Mesendoderm (in vitro differentiated cells): ENCODE results near the gene FAAP20.

Experiments
- DNase-seq: peaks from one replicate; pipeline ENCODE4 v3.0.0; 2013
- H2AK5ac ChIP-seq: 2 replicates; pipeline ENCODE4 v1.6.1; 2013; ENCODE audit warnings: low read length, inconsistent platforms
- H2BK120ac ChIP-seq: 2 replicates; pipeline ENCODE4 v1.6.1; 2013; ENCODE audit warnings: low read depth, mild to moderate bottlenecking, low read length, moderate library complexity, mixed read lengths
- H2BK15ac ChIP-seq: replicated peaks from 2 replicates; pipeline ENCODE4 v1.6.1; 2013; ENCODE audit warnings: low read depth, mild to moderate bottlenecking, moderate library complexity
- H2BK5ac ChIP-seq: 2 replicates; pipeline ENCODE4 v1.6.1; 2013; ENCODE audit warnings: low read length, inconsistent platforms
- H3K18ac ChIP-seq: 2 replicates; pipeline ENCODE4 v1.6.1; 2013; ENCODE audit warnings: mild to moderate bottlenecking, low read length, mixed read lengths
- H3K23ac ChIP-seq: one replicate; pipeline ENCODE4 v1.6.1; 2013; ENCODE audit warnings: low read length
- H3K27ac ChIP-seq: 2 replicates; pipeline ENCODE4 v1.5.1; 2013; ENCODE audit warnings: low read depth, mild to moderate bottlenecking, inconsistent platforms, low read length, moderate library complexity
- H3K27me3 ChIP-seq: 2 replicates; pipeline ENCODE4 v1.6.1; 2013; ENCODE audit warnings: low read length, control low read depth, mild to moderate bottlenecking, inconsistent platforms; ENCODE audit not compliant: insufficient read depth, poor library complexity
- H3K36me3 ChIP-seq: 2 replicates; pipeline ENCODE4 v1.6.1; 2013; ENCODE audit warnings: low read length, inconsistent platforms; ENCODE audit not compliant: control insufficient read depth, insufficient read depth
- H3K4ac ChIP-seq: one replicate; pipeline ENCODE4 v1.6.1; 2013; ENCODE audit warnings: low read depth, mild to moderate bottlenecking, low read length, moderate library complexity
- H3K4me1 ChIP-seq: 2 replicates; pipeline ENCODE4 v1.6.1; 2013; ENCODE audit warnings: low read depth, low read length, inconsistent platforms; ENCODE audit not compliant: control insufficient read depth
- H3K4me2 ChIP-seq: 2 replicates; pipeline ENCODE4 v1.6.1; 2013; ENCODE audit warnings: low read length
- H3K4me3 ChIP-seq: 2 replicates; pipeline ENCODE4 v1.5.1; 2013; ENCODE audit warnings: mild to moderate bottlenecking, low read length
- H3K56ac ChIP-seq: one replicate; pipeline ENCODE4 v1.6.1; 2013; ENCODE audit warnings: low read length
- H3K79me1 ChIP-seq: 2 replicates; pipeline ENCODE4 v1.6.1; 2013; ENCODE audit warnings: low read length, inconsistent platforms
- H3K79me2 ChIP-seq: 2 replicates; pipeline ENCODE4 v1.6.1; 2013; ENCODE audit warnings: mild to moderate bottlenecking, low read length; ENCODE audit not compliant: control insufficient read depth, insufficient read depth
- H3K9ac ChIP-seq: 2 replicates; pipeline ENCODE4 v1.6.1; 2013; ENCODE audit warnings: low read length, inconsistent platforms
- H4K5ac ChIP-seq: one replicate; pipeline ENCODE4 v1.6.1; 2013; ENCODE audit warnings: low read length
- H4K8ac ChIP-seq: one replicate; pipeline ENCODE4 v1.6.1; 2013; ENCODE audit warnings: low read depth, mild to moderate bottlenecking, control low read depth, low read length, moderate library complexity
- WGBS: extraction: QIAGEN DNeasy Blood & Tissue Kit; methylation state at CpG from one replicate; pipeline ENCODE4 v1.1.7; 2013; ENCODE audit warnings: low lambda C conversion rate, missing lambda C conversion rate; ENCODE audit not compliant: insufficient coverage; ENCODE audit errors: extremely low coverage; 5-methylcytosine and 5-hydroxymethylcytosine counted together

FAAP20 gene

GRCh38 chr1:2239013-2239370 lies 44.4 kb upstream of the FAAP20 start:
- Histone ChIP-seq H3K79me2 (peaks cover 95% of the 10 kb centered on the region), H3K79me1 (peaks cover 21% of the 10 kb centered on the region), H2BK5ac (no peak overlapping the region), H3K23ac (no peak overlapping the region), H2BK120ac (no peak overlapping the region), H3K4me2 (no peak overlapping the region), H3K18ac (no peak overlapping the region), H3K27ac (no peak overlapping the region), H3K27me3 (no peaks in the 10 kb centered on the region), H2AK5ac (no peak overlapping the region), H3K56ac (no peak overlapping the region), H3K9ac (no peak overlapping the region), H3K4ac (no peak overlapping the region), H3K36me3 (peaks cover 5% of the 10 kb centered on the region), H2BK15ac (no peak overlapping the region), H4K8ac (no peak overlapping the region), H4K5ac (no peak overlapping the region), H3K4me1 (peaks cover 5% of the 10 kb centered on the region), H3K4me3 (no peak overlapping the region)
- DNase-seq = no peak
- WGBS = no CpG with 5 or more reads among the region's 6 CpGs

- no peak overlapping the region for H2BK15ac ChIP-seq
- no peak overlapping the region for H3K18ac ChIP-seq
- peaks cover 9% of the 10 kb centered on the region for H3K4me1 ChIP-seq
- no peak overlapping the region for H4K5ac ChIP-seq
- H3K79me1 ChIP-seq = peaks cover 20% of the 10 kb centered on the region
- no peak overlapping the region for H3K23ac ChIP-seq
- WGBS = no CpG with 5 or more reads among the region's 25 CpGs
- no peak overlapping the region for H2AK5ac ChIP-seq
- H3K27me3 ChIP-seq = no peaks in the 10 kb centered on the region
- no peak overlapping the region for H2BK120ac ChIP-seq
- no peak overlapping the region for H4K8ac ChIP-seq
- DNase-seq = no peak
- H3K27ac ChIP-seq = no peak overlapping the region
- no peak overlapping the region for H3K4me3 ChIP-seq
- H3K79me2 ChIP-seq = peaks cover 97% of the 10 kb centered on the region
- H3K9ac ChIP-seq = no peak overlapping the region
- H3K4me2 ChIP-seq = no peak overlapping the region
- H3K56ac ChIP-seq = peak overlapping the region; percentile 15
- H2BK5ac ChIP-seq = no peak overlapping the region
- peaks cover 5% of the 10 kb centered on the region for H3K36me3 ChIP-seq
- no peak overlapping the region for H3K4ac ChIP-seq
Measured at GRCh38 chr1:2238361-2239012, 43.9 kb upstream of the FAAP20 start.

- Histone ChIP-seq H4K5ac (no peak overlapping the region), H3K79me2 (peaks cover 97% of the 10 kb centered on the region), H3K9ac (no peak overlapping the region), H4K8ac (no peak overlapping the region), H2BK15ac (no peak overlapping the region), H2BK5ac (no peak overlapping the region), H3K36me3 (peaks cover 5% of the 10 kb centered on the region), H3K79me1 (peaks cover 13% of the 10 kb centered on the region), H3K4me1 (peaks cover 9% of the 10 kb centered on the region), H3K4me2 (no peak overlapping the region), H3K4ac (no peak overlapping the region), H3K23ac (no peak overlapping the region), H2BK120ac (no peak overlapping the region), H3K27ac (no peak overlapping the region), H2AK5ac (no peak overlapping the region), H3K56ac (peak overlapping the region; percentile 25), H3K27me3 (no peaks in the 10 kb centered on the region), H3K4me3 (no peak overlapping the region), H3K18ac (no peak overlapping the region)
- DNase-seq = no peak
- no CpG with 5 or more reads among the region's 19 CpGs for WGBS
Measured at GRCh38 chr1:2237773-2238172, 43.2 kb upstream of the FAAP20 start.

GRCh38 chr1:2236695-2237677 lies 42.4 kb upstream of the FAAP20 start:
- Histone ChIP-seq H2BK120ac (no peak overlapping the region), H3K79me2 (peaks cover 97% of the 10 kb centered on the region), H3K4me3 (no peak overlapping the region), H2BK15ac (no peak overlapping the region), H2BK5ac (no peak overlapping the region), H3K4me1 (peaks cover 9% of the 10 kb centered on the region), H3K9ac (no peak overlapping the region), H3K4ac (no peak overlapping the region), H3K56ac (no peak overlapping the region), H3K27me3 (no peaks in the 10 kb centered on the region), H4K8ac (no peak overlapping the region), H4K5ac (no peak overlapping the region), H3K36me3 (peaks cover 3% of the 10 kb centered on the region), H3K79me1 (peaks cover 13% of the 10 kb centered on the region), H3K18ac (no peak overlapping the region), H3K4me2 (no peak overlapping the region), H3K27ac (no peak overlapping the region), H3K23ac (no peak overlapping the region), H2AK5ac (no peak overlapping the region)
- DNase-seq = no peak
- no CpG with 5 or more reads among the region's 28 CpGs for WGBS

GRCh38 chr1:2235300-2235998 lies 40.9 kb upstream of the FAAP20 start:
- Histone ChIP-seq H4K8ac (no peak overlapping the region), H3K56ac (no peak overlapping the region), H3K4me3 (no peak overlapping the region), H3K27me3 (no peaks in the 10 kb centered on the region), H4K5ac (no peak overlapping the region), H2BK120ac (no peak overlapping the region), H3K18ac (no peak overlapping the region), H2AK5ac (no peak overlapping the region), H3K23ac (no peak overlapping the region), H3K4ac (no peak overlapping the region), H3K27ac (no peak overlapping the region), H3K79me1 (peaks cover 14% of the 10 kb centered on the region), H3K79me2 (peaks cover 98% of the 10 kb centered on the region), H3K4me1 (peaks cover 12% of the 10 kb centered on the region), H3K9ac (no peak overlapping the region), H3K4me2 (no peak overlapping the region), H3K36me3 (no peaks in the 10 kb centered on the region), H2BK15ac (no peak overlapping the region), H2BK5ac (no peak overlapping the region)
- no CpG with 5 or more reads among the region's 22 CpGs for WGBS
- DNase-seq = no peak
